ENCODE measurements around the gene SERGEF. TPM values are rescaled to one million over a fixed set of nuclear protein-coding genes. Genes with fewer than 3 reads are reported as not detected.
A peak's percentile ranks its signal among the peaks of the same experiment; 100 is the strongest.
"Not testable (repeated sequence)": the region's sequence is repeated elsewhere in the genome, so short reads cannot be mapped to it uniquely, and the experiment has no call there.

The SERGEF gene
- polyA plus RNA-seq, 1 donor from 2014 or later: 68.0 TPM

- H3K9me3 Mint-ChIP-seq: no peaks in the 10 kb centered on the region
- H3K27ac Mint-ChIP-seq: no peak overlapping the region
- H3K4me3 Mint-ChIP-seq: no peak overlapping the region
- peaks cover 7% of the 10 kb centered on the region for H3K36me3 Mint-ChIP-seq
- H3K4me1 Mint-ChIP-seq: no peaks in the 10 kb centered on the region
- no peaks in the 10 kb centered on the region for H3K27me3 Mint-ChIP-seq
These were observed 117.8 kb downstream of the SERGEF start for GRCh38 chr11:17894929-17895658.

GRCh38 chr11:17892409-17892808, 120.4 kb downstream of the SERGEF start:
- Mint-ChIP-seq H3K9me3 (no peaks in the 10 kb centered on the region), H3K27me3 (no peaks in the 10 kb centered on the region), H3K4me1 (no peaks in the 10 kb centered on the region), H3K4me3 (no peak overlapping the region), H3K27ac (peak overlapping the region in 1 of 3 donors; percentile 55), H3K36me3 (peaks cover 7% of the 10 kb centered on the region)

GRCh38 chr11:17890325-17890724, 122.5 kb downstream of the SERGEF start:
- Mint-ChIP-seq H3K36me3 (peaks cover 9% of the 10 kb centered on the region), H3K27ac (no peak overlapping the region), H3K4me1 (no peaks in the 10 kb centered on the region), H3K27me3 (no peaks in the 10 kb centered on the region), H3K4me3 (no peak overlapping the region), H3K9me3 (no peaks in the 10 kb centered on the region)

- Mint-ChIP-seq H3K4me3 (no peak overlapping the region), H3K36me3 (peaks cover 8% of the 10 kb centered on the region), H3K9me3 (no peaks in the 10 kb centered on the region), H3K27me3 (no peaks in the 10 kb centered on the region), H3K27ac (no peak overlapping the region), H3K4me1 (no peaks in the 10 kb centered on the region)
These were observed 125.1 kb downstream of the SERGEF start for GRCh38 chr11:17887779-17888178.

- no peaks in the 10 kb centered on the region for H3K27me3 Mint-ChIP-seq
- H3K4me3 Mint-ChIP-seq: no peak overlapping the region
- H3K36me3 Mint-ChIP-seq: peaks cover 9% of the 10 kb centered on the region
- no peak overlapping the region for H3K27ac Mint-ChIP-seq
- H3K9me3 Mint-ChIP-seq: no peaks in the 10 kb centered on the region
- no peaks in the 10 kb centered on the region for H3K4me1 Mint-ChIP-seq
These were observed 128.9 kb downstream of the SERGEF start for GRCh38 chr11:17883946-17884345.

GRCh38 chr11:17883057-17883456, 129.8 kb downstream of the SERGEF start:
- Mint-ChIP-seq H3K9me3 (no peaks in the 10 kb centered on the region), H3K36me3 (peaks cover 9% of the 10 kb centered on the region), H3K27me3 (no peaks in the 10 kb centered on the region), H3K4me3 (no peak overlapping the region), H3K27ac (no peak overlapping the region), H3K4me1 (peaks cover 0 to 2% (median 0%) of the 10 kb centered on the region in 3 donors)

GRCh38 chr11:17878743-17879142, 134.1 kb downstream of the SERGEF start:
- H3K36me3 Mint-ChIP-seq: peaks cover 9% of the 10 kb centered on the region

GRCh38 chr11:17877886-17878285, 135.0 kb downstream of the SERGEF start:
- Mint-ChIP-seq H3K4me1 (peaks cover 0 to 2% (median 0%) of the 10 kb centered on the region in 3 donors), H3K9me3 (no peaks in the 10 kb centered on the region), H3K4me3 (no peak overlapping the region), H3K27me3 (no peaks in the 10 kb centered on the region), H3K27ac (no peak overlapping the region), H3K36me3 (peaks cover 9% of the 10 kb centered on the region)

More at GRCh38 chr11:17878743-17879142, 134.1 kb downstream of the SERGEF start:
- Mint-ChIP-seq H3K27ac (no peak overlapping the region), H3K4me1 (peaks cover 0 to 2% (median 0%) of the 10 kb centered on the region in 3 donors), H3K9me3 (no peaks in the 10 kb centered on the region), H3K4me3 (no peak overlapping the region), H3K27me3 (no peaks in the 10 kb centered on the region)

GRCh38 chr11:17876827-17877226, 136.0 kb downstream of the SERGEF start:
- Mint-ChIP-seq H3K4me1 (peaks cover 0 to 2% (median 0%) of the 10 kb centered on the region in 3 donors), H3K4me3 (no peak overlapping the region), H3K27ac (no peak overlapping the region), H3K9me3 (no peaks in the 10 kb centered on the region), H3K27me3 (no peaks in the 10 kb centered on the region), H3K36me3 (peaks cover 7% of the 10 kb centered on the region)

GRCh38 chr11:17875891-17876290, 137.0 kb downstream of the SERGEF start:
- H3K4me3 Mint-ChIP-seq: no peak overlapping the region
- H3K27ac Mint-ChIP-seq: no peak overlapping the region
- H3K9me3 Mint-ChIP-seq: no peaks in the 10 kb centered on the region
- no peaks in the 10 kb centered on the region for H3K27me3 Mint-ChIP-seq
- H3K36me3 Mint-ChIP-seq: peaks cover 8% of the 10 kb centered on the region
- peaks cover 0 to 2% (median 0%) of the 10 kb centered on the region in 3 donors for H3K4me1 Mint-ChIP-seq

GRCh38 chr11:17873586-17873985, 139.3 kb downstream of the SERGEF start:
- Mint-ChIP-seq H3K27me3 (no peaks in the 10 kb centered on the region), H3K4me3 (no peak overlapping the region), H3K36me3 (peaks cover 17% of the 10 kb centered on the region), H3K27ac (no peak overlapping the region), H3K4me1 (peaks cover 0 to under 1% (median 0%) of the 10 kb centered on the region in 3 donors), H3K9me3 (peaks cover 0 to 3% (median 0%) of the 10 kb centered on the region in 3 donors)

GRCh38 chr11:17868398-17868797, 144.4 kb downstream of the SERGEF start:
- not testable (repeated sequence) for H3K27me3 Mint-ChIP-seq, H3K27ac Mint-ChIP-seq, H3K4me1 Mint-ChIP-seq, H3K9me3 Mint-ChIP-seq, H3K4me3 Mint-ChIP-seq
- H3K36me3 Mint-ChIP-seq: peaks cover 23% of the 10 kb centered on the region

- Mint-ChIP-seq H3K27ac (no peak overlapping the region), H3K9me3 (peaks cover 0 to 4% (median 0%) of the 10 kb centered on the region in 3 donors), H3K27me3 (no peaks in the 10 kb centered on the region), H3K4me1 (no peaks in the 10 kb centered on the region), H3K36me3 (peaks cover 24% of the 10 kb centered on the region), H3K4me3 (no peak overlapping the region)
These were observed 145.5 kb downstream of the SERGEF start for GRCh38 chr11:17867341-17867740.

GRCh38 chr11:17865765-17866428, 146.9 kb downstream of the SERGEF start:
- H3K9me3 Mint-ChIP-seq: peaks cover 0 to 4% (median 0%) of the 10 kb centered on the region in 3 donors
- H3K27ac Mint-ChIP-seq: no peak overlapping the region
- no peaks in the 10 kb centered on the region for H3K4me1 Mint-ChIP-seq
- no peak overlapping the region for H3K4me3 Mint-ChIP-seq
- H3K36me3 Mint-ChIP-seq: peaks cover 17% of the 10 kb centered on the region
- no peaks in the 10 kb centered on the region for H3K27me3 Mint-ChIP-seq

GRCh38 chr11:17864478-17864941, 148.3 kb downstream of the SERGEF start:
- H3K27ac Mint-ChIP-seq: no peak overlapping the region
- peaks cover 11% of the 10 kb centered on the region for H3K36me3 Mint-ChIP-seq
- H3K4me1 Mint-ChIP-seq: no peaks in the 10 kb centered on the region
- peaks cover 0 to 2% (median 0%) of the 10 kb centered on the region in 3 donors for H3K9me3 Mint-ChIP-seq
- H3K4me3 Mint-ChIP-seq: no peak overlapping the region
- H3K27me3 Mint-ChIP-seq: no peaks in the 10 kb centered on the region
